ENCODE data around the gene GXYLT2. TPM values are rescaled to one million over a fixed set of nuclear protein-coding genes. Genes with fewer than 3 reads are reported as not detected.

The GXYLT2 gene
- total and polyA plus RNA-seq, 2 of the 13 experiments (the other 11 are each of a cell fraction or from before 2014, with no cell fraction given), result 4.3 to 6.9 TPM

- TF ChIP-seq, protein P1, sequence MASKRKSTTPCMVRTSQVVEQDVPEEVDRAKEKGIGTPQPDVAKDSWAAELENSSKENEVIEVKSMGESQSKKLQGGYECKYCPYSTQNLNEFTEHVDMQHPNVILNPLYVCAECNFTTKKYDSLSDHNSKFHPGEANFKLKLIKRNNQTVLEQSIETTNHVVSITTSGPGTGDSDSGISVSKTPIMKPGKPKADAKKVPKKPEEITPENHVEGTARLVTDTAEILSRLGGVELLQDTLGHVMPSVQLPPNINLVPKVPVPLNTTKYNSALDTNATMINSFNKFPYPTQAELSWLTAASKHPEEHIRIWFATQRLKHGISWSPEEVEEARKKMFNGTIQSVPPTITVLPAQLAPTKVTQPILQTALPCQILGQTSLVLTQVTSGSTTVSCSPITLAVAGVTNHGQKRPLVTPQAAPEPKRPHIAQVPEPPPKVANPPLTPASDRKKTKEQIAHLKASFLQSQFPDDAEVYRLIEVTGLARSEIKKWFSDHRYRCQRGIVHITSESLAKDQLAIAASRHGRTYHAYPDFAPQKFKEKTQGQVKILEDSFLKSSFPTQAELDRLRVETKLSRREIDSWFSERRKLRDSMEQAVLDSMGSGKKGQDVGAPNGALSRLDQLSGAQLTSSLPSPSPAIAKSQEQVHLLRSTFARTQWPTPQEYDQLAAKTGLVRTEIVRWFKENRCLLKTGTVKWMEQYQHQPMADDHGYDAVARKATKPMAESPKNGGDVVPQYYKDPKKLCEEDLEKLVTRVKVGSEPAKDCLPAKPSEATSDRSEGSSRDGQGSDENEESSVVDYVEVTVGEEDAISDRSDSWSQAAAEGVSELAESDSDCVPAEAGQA (IDR thresholded peaks at IDR 0.05; ENCODE audit: low read depth), result no peak
- TF ChIP-seq, protein P1 (CRISPR knock-in tag; IDR thresholded peaks at IDR 0.05; ENCODE audit: borderline replicate concordance), result no peak
- peak; percentile 72 for TF ChIP-seq IRF2 (CRISPR knock-in tag; IDR thresholded peaks at IDR 0.05)
- no peak for TF ChIP-seq ZNF678 (CRISPR knock-in tag; IDR thresholded peaks at IDR 0.05)
- peak; percentile 94 for TF ChIP-seq GATA4 (IDR thresholded peaks at IDR 0.05; ENCODE audit: borderline replicate concordance, low read depth)
- no peak for TF ChIP-seq NCOA5 (CRISPR knock-in tag; IDR thresholded peaks at IDR 0.05)
- TF ChIP-seq ADNP (CRISPR knock-in tag; IDR thresholded peaks at IDR 0.05), result 0 out of 2 replicates have a peak, but pooled peaks have one; percentile 78
- peak; percentile 60; the same call in 1 of the 2 replicates for TF ChIP-seq ZBTB25 (CRISPR knock-in tag; IDR thresholded peaks at IDR 0.05)
- no peak for TF ChIP-seq MAZ (IDR thresholded peaks at IDR 0.05; ENCODE audit: borderline replicate concordance, low read depth, low read length)
- TF ChIP-seq MAZ (CRISPR knock-in tag; IDR thresholded peaks at IDR 0.05; ENCODE audit: low read depth), result 0 out of 2 replicates have a peak, but pooled peaks have one; percentile 32
- TF ChIP-seq ATM (IDR thresholded peaks at IDR 0.05; ENCODE audit: borderline replicate concordance), result no peak
- peak; percentile 47; the same call in 1 of the 2 replicates for TF ChIP-seq ZNF605 (CRISPR knock-in tag; IDR thresholded peaks at IDR 0.05)
- 0 out of 2 replicates have a peak, but pooled peaks have one; percentile 44 for TF ChIP-seq ZNF564 (CRISPR knock-in tag; IDR thresholded peaks at IDR 0.05)
- peak; percentile 86 for TF ChIP-seq NFIC (IDR thresholded peaks at IDR 0.05; ENCODE audit: low read length)
- TF ChIP-seq MAX (IDR thresholded peaks at IDR 0.05), result peak; percentile 68
- peak; percentile 74 for TF ChIP-seq ELF3 (CRISPR knock-in tag; IDR thresholded peaks at IDR 0.05)
- TF ChIP-seq, protein P2, sequence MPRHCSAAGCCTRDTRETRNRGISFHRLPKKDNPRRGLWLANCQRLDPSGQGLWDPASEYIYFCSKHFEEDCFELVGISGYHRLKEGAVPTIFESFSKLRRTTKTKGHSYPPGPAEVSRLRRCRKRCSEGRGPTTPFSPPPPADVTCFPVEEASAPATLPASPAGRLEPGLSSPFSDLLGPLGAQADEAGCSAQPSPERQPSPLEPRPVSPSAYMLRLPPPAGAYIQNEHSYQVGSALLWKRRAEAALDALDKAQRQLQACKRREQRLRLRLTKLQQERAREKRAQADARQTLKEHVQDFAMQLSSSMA (CRISPR knock-in tag; IDR thresholded peaks at IDR 0.05), result no peak
- no peak for TF ChIP-seq ZFP37 (CRISPR knock-in tag; IDR thresholded peaks at IDR 0.05; ENCODE audit: borderline replicate concordance)
- TF ChIP-seq NRL (CRISPR knock-in tag; IDR thresholded peaks at IDR 0.05; ENCODE audit: borderline replicate concordance), result no peak
- TF ChIP-seq ZNF430 (CRISPR knock-in tag; IDR thresholded peaks at IDR 0.05), result no peak
- TF ChIP-seq ZNF788 (CRISPR knock-in tag; IDR thresholded peaks at IDR 0.05; ENCODE audit: borderline replicate concordance), result peak; percentile 64; the same call in 1 of the 2 replicates
- peak; percentile 41; the same call in 1 of the 2 replicates for TF ChIP-seq ZMAT3 (CRISPR knock-in tag; conservative IDR thresholded peaks at IDR 0.05)
- TF ChIP-seq IKZF4 (CRISPR knock-in tag; IDR thresholded peaks at IDR 0.05; ENCODE audit: borderline replicate concordance, low read depth, not compliant biosample characterization), result peak; percentile 55
Observed at GRCh38 chr3:72953325-72953956, 65.6 kb downstream of the GXYLT2 start (continued).

Data from HepG2 (cell line).